WERI-Rb-1 (cell line): Measurements from ENCODE around the gene FRK.
"Not testable (repeated sequence)": the region's sequence is repeated elsewhere in the genome, so short reads cannot be mapped to it uniquely, and the experiment has no call there.

Experiments
- DNase-seq: peaks from one replicate; pipeline ENCODE4 v3.0.0-alpha.2; 2020
- H3K27ac ChIP-seq: fragments of 250-450 bp; sonication (Bioruptor Pico); 2 replicates; pipeline ENCODE4 v1.5.1; 2020; ENCODE audit warnings: mild to moderate bottlenecking, moderate library complexity
- H3K27me3 ChIP-seq: fragments of 250-450 bp; sonication (Bioruptor Pico); 2 replicates; pipeline ENCODE4 v1.5.1; 2021; ENCODE audit warnings: mild to moderate bottlenecking, low read depth, moderate library complexity; ENCODE audit not compliant: insufficient read depth, severe bottlenecking
- H3K36me3 ChIP-seq: fragments of 250-450 bp; sonication (Bioruptor Pico); 2 replicates; pipeline ENCODE4 v1.5.1; 2020; ENCODE audit warnings: mild to moderate bottlenecking, moderate library complexity
- H3K4me3 ChIP-seq: 2 replicates; pipeline ENCODE4 v1.5.1; 2011; ENCODE audit warnings: low read depth, mild to moderate bottlenecking, control low read depth, low read length
- H3K9me3 ChIP-seq: fragments of 250-450 bp; sonication (Bioruptor Pico); 2 replicates; pipeline ENCODE4 v1.5.1; 2021; ENCODE audit warnings: mild to moderate bottlenecking, moderate library complexity; ENCODE audit not compliant: severe bottlenecking
- CTCF ChIP-seq: IDR thresholded peaks from 2 replicates; pipeline ENCODE4 v1.5.1; 2011; ENCODE audit warnings: low read depth, mild to moderate bottlenecking, control low read depth, inconsistent platforms, low read length

FRK gene

GRCh38 chr6:116047173-116047933 lies 13.3 kb downstream of the FRK start:
- Histone ChIP-seq H3K27ac (no peak overlapping the region), H3K9me3 (peaks cover 2% of the 10 kb centered on the region), H3K36me3 (no peaks in the 10 kb centered on the region), H3K4me3 (no peak overlapping the region), H3K27me3 (no peaks in the 10 kb centered on the region)
- no peak for DNase-seq
- no peak for TF ChIP-seq CTCF

GRCh38 chr6:116046737-116047136 lies 14.0 kb downstream of the FRK start:
- no peaks in the 10 kb centered on the region for H3K36me3 ChIP-seq
- TF ChIP-seq CTCF: no peak
- H3K9me3 ChIP-seq: peaks cover 2% of the 10 kb centered on the region
- DNase-seq: no peak
- H3K4me3 ChIP-seq: no peak overlapping the region
- H3K27ac ChIP-seq: no peak overlapping the region
- H3K27me3 ChIP-seq: no peaks in the 10 kb centered on the region

- not testable (repeated sequence) for H3K9me3 ChIP-seq, H3K36me3 ChIP-seq, H3K4me3 ChIP-seq, H3K27me3 ChIP-seq, DNase-seq, H3K27ac ChIP-seq
Observed at GRCh38 chr6:116046272-116046671, 14.4 kb downstream of the FRK start.

GRCh38 chr6:116041934-116042333 lies 18.8 kb downstream of the FRK start:
- Histone ChIP-seq H3K4me3 (no peak overlapping the region), H3K36me3 (no peaks in the 10 kb centered on the region), H3K9me3 (peaks cover 2% of the 10 kb centered on the region), H3K27ac (no peak overlapping the region), H3K27me3 (no peaks in the 10 kb centered on the region)
- TF ChIP-seq CTCF: no peak
- no peak for DNase-seq

GRCh38 chr6:116040993-116041392 lies 19.7 kb downstream of the FRK start:
- TF ChIP-seq CTCF: no peak
- Histone ChIP-seq H3K27ac (no peak overlapping the region), H3K4me3 (no peak overlapping the region), H3K36me3 (no peaks in the 10 kb centered on the region), H3K9me3 (peaks cover 2% of the 10 kb centered on the region), H3K27me3 (no peaks in the 10 kb centered on the region)
- DNase-seq: no peak

GRCh38 chr6:116036885-116037284 lies 23.8 kb downstream of the FRK start:
- H3K36me3 ChIP-seq: no peaks in the 10 kb centered on the region
- no peaks in the 10 kb centered on the region for H3K27me3 ChIP-seq
- H3K9me3 ChIP-seq: no peaks in the 10 kb centered on the region
- H3K27ac ChIP-seq: no peak overlapping the region
- no peak for DNase-seq
- TF ChIP-seq CTCF: no peak
- no peak overlapping the region for H3K4me3 ChIP-seq
